ENCODE data around the gene ANK2.

Gene ANK2

DNA sequence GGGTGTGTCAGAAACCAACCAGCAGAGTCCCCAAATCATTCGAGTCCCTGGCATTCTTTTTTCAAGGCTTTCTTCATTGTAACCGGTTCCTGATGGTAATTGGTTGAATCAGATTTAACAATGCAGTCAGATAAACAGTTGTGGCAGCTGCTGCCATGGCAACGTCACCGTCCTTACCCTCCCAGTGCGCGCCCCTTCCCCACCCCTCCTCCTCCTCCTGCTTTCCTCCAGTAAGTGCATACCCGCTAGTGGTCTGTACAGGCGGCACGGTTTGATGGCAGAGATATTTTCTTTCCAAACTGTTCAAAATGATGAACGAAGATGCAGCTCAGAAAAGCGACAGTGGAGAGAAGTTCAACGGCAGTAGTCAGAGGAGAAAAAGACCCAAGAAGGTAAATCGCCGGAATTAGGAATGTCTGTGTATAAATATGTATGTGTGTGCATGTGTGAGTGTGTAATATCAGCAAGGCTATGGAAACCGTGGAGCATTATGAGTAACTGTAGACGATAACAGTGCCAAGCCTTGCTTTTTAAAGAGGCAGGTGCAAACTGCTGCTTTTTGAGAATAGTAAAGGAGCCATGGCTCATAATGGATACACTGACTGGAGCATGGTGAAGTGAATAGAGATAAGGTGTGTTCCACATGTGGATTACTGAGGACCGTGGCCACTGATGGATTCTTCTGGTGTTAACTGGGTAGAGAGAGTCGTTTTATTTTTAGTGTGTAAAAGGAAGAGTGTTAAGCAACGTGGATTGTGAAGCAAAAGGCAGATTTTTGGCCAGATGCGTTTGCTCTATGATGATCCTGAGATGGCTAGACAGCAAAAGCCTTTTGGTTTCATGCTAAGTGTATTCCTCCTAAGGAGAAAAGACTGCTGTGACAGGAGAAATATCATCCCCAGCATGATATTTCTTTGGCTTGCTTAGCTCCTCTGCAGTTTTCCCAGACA lies at the start of gene ANK2:
ANK2 (plus strand) TSS at position 233 of the 950 bp plus-strand sequence; CDS start at position 309, 76 bp downstream.
- in situ Hi-C loops (cut with HindIII; ENCODE audit: low sequenced_read_pairs): no loop called here

DNA sequence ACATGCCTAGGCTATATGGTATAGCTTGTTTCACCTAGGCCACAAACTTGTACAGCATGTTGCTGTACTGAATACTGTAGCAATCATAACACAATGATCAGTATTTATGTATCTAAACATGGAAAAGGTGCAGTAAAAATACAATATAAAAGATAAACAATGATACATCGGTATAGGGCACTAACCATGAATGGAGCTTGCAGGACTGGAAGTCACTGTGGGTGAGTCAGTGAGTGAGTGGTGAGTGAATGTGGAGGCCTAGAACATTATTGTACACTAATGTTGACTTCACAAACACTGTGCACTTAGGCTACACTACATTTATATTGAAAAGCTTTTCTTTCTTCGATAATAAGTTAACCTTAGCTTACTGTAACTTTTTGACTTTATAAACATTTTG lies 45.6 kb upstream of the ANK2 start:
- in situ Hi-C loops (cut with HindIII; ENCODE audit: low sequenced_read_pairs): no loop called here

DNA sequence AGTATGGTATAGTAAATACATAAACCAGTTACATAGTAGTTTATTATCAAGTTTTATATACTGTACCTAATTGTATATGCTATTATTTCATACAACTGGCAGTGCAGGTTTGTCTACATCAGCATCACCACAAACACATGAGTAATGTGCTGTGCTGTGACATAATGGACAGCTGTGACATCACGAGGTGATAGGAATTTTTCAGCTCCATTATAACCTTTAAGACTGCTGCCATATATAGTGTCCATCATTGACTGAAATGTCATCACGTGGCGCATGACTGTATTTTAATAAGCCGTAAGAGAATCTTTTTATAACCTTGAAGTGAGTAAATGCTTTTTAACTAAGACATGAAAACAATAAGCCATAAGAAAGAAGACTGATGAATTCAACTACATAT lies 44.8 kb upstream of the ANK2 start:
- in situ Hi-C loops (cut with HindIII; ENCODE audit: low sequenced_read_pairs): no loop called here

DNA sequence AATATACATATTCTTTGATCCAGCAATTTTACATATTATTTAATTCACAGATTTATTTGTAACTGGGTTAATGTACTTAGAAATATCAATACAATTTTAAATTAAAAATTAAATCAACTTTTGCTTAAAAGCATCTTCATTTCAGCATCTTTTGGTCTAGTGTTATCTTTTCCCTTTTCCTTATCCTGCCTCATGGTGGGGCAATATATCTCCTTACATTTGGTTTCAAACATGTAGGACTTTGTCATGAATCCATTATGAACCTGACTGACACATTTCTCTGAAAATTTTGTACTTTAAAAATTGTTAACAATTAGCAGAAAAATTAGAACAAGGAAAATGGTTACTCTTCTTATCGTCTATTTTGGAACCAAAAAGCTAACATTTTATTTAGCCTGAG lies 42.8 kb upstream of the ANK2 start:
- in situ Hi-C loops (cut with HindIII; ENCODE audit: low sequenced_read_pairs): no loop called here

DNA sequence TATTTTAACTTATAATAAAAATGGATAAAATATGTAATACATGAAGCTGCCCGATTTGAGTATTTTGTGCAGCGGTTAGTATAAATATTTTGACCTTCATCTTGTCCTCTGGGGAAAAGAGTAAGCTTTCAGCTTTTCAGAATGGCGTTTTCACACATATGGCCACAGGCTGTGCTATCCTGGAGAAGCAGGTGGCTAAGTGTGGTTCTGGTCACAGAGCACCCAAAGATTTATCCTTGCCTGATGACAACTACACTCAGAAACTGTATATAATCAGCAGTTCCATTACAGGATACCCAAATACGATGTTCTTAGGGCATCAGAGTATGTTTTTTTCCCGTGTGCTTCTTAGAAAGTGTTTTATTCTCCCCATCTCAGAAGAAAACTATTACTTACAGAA lies 42.3 kb upstream of the ANK2 start:
- in situ Hi-C loops (cut with HindIII; ENCODE audit: low sequenced_read_pairs): no loop called here

DNA sequence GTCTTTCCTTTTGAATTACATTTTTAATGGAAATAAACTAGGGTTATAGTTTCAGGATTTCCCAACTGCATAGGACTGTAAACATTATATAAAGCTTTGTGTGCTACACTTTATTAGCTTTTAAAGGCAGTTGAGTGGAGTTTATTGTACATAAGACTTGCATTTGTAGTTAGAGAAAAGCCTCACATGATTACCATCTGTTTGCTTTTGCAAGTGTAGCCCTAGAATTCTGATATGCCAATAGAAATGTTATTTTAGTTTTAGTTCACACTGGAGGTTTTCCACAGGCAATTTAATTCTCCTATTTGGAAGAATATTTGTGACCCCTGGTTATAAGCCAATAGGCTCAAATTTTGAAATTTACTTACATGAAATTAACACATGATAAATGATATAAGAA lies 41.3 kb upstream of the ANK2 start:
- in situ Hi-C loops (cut with HindIII; ENCODE audit: low sequenced_read_pairs): no loop called here

DNA sequence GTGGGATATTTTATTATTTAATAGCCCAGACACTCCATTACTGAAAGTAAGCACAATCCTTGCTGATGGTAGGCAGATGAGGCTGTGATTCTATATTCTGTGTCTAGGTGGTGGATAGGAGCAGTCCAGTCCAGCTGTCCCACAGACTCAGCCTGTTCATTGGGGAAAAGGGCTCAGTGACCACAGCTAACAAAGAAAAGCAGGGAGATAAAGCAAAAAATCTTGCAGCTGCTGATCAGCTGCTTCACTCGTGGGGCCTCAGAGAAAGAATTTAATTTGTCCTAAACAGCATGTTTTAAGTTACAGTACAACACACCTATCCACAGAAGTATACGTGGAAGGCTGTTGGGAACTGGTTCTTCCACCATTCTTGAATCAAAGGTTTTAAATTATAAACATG lies 40.7 kb upstream of the ANK2 start:
- in situ Hi-C loops (cut with HindIII; ENCODE audit: low sequenced_read_pairs): no loop called here

DNA sequence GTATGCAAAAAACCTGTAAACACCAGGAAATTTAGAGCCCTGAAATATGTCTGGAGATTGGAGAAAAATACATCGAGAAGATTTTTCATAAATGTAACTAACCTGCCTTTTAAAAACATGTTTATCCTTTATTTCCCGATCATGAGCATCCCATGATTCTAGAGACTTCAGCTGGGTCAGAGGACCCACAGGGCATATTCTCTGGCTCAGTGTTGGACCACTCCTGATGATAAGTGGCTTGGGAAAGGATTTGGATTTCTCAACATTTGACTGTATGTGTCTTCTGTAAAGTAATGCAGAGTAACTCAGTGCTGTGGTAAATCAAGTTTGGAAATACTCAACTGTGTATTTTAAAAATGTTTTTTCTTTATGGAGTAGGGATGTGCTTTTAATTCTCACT lies 40.0 kb upstream of the ANK2 start:
- in situ Hi-C loops (cut with HindIII; ENCODE audit: low sequenced_read_pairs): no loop called here

DNA sequence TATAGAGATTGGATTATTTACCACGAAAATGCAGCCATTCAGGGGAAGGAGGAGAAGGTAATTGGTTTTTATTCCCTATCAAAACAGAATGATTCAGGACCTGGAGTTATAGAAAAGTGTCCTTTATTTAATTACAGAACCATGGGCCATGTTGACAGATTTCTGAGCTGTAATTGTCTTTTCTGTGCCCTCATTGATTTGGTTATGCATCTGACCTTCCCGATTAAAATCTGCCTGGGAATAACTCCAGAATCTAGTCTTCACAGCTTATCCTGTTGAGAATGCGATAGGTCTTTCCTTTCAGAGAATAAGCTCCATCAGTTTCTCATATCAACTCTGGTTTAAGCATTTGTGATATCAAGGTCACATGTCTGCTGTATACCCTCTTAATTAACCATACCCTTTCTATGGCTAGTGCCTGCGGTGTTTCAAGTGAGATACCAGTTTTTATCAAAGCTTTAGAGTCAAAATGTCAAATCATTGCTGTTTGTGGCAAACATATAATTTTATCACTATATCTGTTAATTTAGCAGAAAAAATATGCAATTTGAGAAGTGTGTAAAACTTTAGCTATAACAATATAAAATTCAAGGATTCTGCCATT lies 37.2 kb upstream of the ANK2 start:
- in situ Hi-C loops (cut with HindIII; ENCODE audit: low sequenced_read_pairs): no loop called here

DNA sequence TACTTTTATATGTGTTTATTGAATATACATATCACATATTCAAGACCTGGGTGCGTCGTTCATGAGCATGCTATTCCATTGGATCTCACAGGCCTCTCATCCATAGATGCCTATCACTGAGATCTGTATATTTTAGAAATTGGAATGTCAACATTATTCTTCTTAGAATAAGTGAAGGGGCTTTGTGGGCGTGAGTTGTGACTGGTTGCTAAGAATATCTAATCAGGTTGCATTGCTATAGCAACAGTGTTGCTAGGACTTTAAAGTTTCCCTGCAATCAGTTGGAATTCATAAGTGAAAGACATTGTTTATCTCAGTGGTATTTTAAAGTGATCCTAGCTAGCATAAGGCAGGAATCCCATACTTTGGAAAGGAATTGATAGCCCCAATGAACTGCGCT lies 36.7 kb upstream of the ANK2 start:
- in situ Hi-C loops (cut with HindIII; ENCODE audit: low sequenced_read_pairs): no loop called here

DNA sequence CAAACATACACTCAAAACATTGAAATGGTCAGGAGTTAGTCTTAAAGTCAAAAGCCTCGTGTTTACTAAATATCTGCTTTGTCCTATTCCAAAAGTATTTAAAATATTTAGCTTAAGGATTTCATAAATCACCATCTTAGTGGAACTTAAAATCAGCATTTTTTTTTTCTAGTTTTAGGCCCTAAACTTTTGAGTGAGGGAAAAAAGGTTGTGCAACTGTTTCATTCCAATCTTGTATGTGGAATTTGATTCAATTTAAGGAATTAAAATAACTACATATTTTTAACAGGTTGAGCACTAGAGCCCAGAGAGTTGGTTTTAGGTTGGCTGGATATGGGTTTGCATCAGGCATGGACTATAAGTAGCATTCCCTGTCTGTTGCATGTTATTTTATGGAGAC lies 35.7 kb upstream of the ANK2 start:
- in situ Hi-C loops (cut with HindIII; ENCODE audit: low sequenced_read_pairs): no loop called here

DNA sequence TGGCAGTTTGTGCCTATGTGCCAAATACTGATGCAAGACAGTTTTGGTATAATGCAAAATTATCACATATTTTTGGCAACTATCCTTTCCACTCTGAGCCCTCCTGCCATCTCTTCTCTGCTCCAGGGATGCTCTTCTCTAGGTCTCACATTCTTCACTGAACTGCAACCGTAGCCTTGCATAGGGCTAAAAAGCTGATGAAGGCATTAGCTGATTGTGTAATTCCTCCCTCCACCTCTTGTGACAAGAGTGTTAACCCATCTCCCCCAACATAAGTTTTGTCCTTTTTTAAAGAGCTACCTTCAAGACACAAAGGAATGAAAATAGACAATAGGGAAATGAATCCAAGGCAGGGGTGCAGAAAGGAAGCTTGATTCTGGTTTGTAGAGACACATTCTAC lies 33.1 kb upstream of the ANK2 start:
- in situ Hi-C loops (cut with HindIII; ENCODE audit: low sequenced_read_pairs): no loop called here

DNA sequence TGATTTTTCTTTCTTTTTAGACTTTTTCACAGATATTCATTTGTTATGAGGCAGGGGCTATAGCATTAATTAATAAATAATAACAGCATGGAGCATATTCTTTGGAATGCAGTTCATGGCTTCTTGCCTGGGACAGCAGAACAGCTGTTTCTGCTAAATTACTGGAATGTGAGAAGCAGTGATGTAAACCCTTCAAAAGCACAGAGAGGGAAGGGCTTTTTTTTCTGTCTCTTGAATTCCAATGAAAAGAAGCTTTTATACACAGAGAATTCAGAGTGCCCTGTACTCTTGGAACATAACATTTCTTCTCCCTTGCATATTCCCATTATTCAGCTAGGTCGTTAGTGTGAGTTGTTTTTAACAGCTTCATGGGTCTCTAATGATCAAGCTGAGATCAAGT lies 28.5 kb upstream of the ANK2 start:
- in situ Hi-C loops (cut with HindIII; ENCODE audit: low sequenced_read_pairs): no loop called here

DNA sequence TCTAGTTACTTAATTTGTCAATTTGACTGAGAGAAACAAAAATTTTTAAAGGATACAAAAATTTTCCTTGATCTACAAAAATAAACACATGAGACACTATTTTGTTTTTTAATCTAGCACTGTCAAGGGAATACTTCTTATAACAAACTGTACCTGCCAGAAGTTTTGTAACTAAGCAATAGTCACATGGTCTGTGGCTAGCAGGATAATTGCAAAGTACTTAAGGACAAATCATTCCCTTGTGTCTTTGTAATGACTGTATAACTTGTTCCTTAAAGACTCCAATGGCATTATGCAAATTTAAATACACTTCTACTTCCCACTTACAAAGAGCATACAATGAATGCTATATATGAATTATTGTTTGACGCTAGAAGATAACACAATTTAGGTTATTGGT lies 25.1 kb upstream of the ANK2 start:
- in situ Hi-C loops (cut with HindIII; ENCODE audit: low sequenced_read_pairs): no loop called here

DNA sequence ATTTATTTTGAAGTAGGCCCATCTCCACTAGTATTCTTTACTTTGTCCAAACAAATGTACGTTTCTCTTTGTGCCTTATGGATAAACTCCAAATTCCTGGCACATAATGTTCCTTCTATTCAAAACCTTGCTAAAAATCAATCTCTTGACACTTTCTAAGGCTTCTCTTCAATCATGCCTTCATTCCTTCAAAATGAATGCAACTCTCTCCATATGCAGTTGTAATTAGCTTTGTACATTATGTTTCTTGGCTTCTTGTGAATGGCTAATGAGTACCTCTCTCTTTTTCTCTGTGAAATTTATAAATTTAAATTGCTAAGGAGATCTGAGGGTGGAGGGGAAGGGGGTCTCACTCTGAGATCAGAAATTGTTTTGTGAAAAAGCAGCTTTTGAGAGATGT lies 24.0 kb upstream of the ANK2 start:
- in situ Hi-C loops (cut with HindIII; ENCODE audit: low sequenced_read_pairs): no loop called here

DNA sequence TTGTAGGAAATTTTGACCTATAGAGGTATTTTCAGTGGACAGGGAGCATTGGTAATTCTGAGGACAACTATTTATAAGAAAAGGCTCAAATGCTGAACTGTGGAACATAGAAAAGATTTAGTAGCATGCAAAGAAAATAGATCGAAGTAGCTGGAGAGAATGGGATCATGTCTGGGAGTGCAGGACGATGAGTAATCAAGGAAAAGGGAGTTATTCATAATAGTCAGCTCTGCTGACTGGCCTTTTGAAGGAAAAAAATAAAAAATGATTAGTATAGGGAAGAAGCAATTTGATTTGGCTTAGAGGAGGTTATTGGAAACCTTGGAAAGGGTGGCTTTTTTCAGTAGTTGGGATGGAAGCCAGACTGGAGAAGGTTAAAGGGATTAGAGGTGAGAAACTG lies 22.9 kb upstream of the ANK2 start:
- in situ Hi-C loops (cut with HindIII; ENCODE audit: low sequenced_read_pairs): no loop called here

DNA sequence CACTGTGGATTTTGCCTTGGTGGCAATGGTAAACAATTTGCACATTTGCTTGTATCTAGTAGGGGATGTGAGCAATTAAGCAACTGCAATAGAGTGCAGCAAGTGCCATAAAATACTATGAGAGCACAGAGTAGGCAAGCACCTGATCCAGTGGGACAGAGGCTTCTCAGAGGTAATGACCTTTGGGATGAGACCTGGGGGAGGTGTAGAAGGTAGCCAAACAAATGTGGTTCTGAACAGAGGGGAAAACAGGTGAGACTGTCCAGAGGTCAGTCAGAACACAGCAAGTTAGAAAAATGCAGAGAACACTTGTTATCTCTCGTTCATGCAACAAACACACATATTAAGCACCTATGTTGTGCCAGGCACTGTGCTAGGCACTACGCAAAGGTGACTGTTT lies 21.4 kb upstream of the ANK2 start:
- in situ Hi-C loops (cut with HindIII; ENCODE audit: low sequenced_read_pairs): no loop called here

DNA sequence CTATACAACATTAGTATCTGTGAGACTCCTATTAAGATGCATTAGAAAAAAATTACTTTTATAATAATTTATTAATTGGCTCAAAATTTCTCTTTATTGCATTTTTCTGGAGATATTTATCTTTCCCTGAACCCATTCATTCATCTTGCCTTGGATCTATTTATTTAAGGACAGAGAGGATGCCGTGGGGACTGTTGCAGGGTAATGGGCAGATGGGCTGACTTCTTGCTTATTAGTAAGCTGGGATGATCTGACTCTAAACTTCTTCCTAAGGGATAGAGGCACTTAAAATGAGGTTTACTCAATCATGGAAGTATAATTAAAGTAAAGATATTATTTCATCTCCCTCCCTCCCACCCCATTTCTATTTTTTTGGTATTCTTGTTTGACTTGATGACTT lies 18.2 kb upstream of the ANK2 start:
- in situ Hi-C loops (cut with HindIII; ENCODE audit: low sequenced_read_pairs): no loop called here

DNA sequence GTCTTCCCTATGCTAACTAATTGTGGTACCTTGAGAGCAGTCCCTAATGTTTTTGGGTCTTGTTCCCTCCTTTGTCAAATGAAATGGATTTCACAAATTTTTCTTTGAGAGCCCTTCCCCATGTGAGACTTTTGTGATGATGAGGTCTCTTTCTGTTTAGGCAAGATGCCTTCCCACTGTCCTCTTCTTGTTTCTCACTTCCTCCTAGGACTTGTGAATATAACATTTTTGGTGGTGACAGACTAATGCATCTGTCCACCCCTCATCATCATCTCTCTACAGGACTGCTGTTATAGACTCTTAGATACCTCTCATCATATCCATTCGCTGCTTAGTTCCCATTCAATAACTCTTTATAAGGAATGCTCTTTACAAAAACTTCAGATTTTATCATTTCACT lies 8.7 kb upstream of the ANK2 start:
- in situ Hi-C loops (cut with HindIII; ENCODE audit: low sequenced_read_pairs): no loop called here

DNA sequence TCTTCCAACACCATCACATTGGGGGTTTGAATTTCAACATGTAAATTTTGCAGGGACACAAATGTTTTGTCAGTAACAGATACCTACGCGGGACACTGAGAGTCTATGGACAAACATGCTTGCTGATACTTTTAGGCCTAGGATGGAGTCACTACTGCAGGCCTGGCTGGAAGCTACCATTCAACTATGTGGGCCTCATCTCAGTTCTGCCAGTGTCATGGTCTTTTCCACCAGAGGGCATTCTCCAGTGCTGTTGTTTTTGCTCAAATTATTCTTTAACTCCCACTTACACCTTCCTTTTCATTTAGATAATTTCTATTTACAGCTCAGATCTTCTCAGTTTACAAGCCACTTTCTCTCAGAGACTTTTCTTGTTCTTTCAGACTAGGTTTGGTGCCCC lies 7.0 kb upstream of the ANK2 start:
- in situ Hi-C loops (cut with HindIII; ENCODE audit: low sequenced_read_pairs): no loop called here

DNA sequence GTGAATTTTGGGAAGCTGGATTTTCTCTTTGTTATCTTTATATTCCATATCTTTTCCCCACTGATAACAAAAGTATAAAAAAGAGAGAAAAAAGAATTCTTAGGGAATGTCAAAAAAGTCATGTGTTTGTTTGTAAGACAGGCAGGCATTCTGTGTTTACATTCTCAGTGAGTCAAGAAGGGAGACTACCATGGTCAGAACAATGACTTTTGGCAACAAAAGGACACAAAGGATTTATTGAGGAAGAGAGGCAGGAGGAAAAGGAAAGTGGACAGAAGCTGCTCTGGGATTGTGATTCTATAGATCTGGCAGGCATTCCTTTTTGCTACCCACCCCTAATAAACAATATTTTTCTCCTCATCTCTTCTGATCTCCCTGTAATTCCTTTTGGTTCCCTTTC lies 5.9 kb upstream of the ANK2 start:
- in situ Hi-C loops (cut with HindIII; ENCODE audit: low sequenced_read_pairs): no loop called here

DNA sequence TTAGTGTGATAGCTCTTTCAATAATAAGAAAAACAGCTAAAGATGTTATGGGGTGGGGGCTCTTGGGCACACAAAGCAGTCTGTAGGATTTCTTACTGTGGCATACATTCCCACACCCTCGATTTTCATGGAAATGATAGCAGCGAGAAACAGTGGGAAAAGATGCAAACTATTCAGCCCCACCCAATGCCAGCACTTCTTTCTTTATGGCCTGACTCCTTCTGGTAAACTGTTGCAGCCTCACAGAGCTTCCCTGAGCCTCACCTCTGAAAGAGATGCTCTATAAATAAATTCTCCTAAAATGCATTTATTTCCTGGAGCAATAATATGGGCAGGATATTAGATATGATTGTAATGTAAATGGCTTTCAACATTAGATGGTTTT lies 910 bp downstream of the ANK2 start:
- in situ Hi-C loops (cut with HindIII; ENCODE audit: low sequenced_read_pairs): no loop called here

DNA sequence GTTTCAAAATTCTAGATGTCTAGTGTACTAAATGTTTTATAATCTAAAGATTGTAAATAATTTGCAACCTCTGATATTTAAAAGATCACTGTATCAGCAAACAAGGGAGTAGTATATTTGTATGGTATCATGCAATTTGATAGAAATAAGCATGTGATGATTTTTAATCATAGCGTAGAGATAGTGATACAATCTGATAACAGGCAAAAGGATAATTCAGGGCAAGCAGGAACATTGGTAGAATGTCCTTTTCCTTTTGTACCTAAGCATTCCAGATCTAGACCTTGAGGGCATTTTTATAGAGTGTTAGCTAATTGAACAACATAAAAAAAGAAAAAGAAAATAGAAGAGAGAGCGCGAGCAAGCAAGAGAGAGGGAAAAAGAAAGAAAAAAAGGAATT lies 1.4 kb downstream of the ANK2 start:
- in situ Hi-C loops (cut with HindIII; ENCODE audit: low sequenced_read_pairs): no loop called here
